Adrenal gland (tissue), 12 donors: ENCODE measurements around the gene RFC1. TPM values are rescaled to one million over a fixed set of nuclear protein-coding genes. Genes with fewer than 3 reads are reported as not detected.
"Not testable (repeated sequence)": the region's sequence is repeated elsewhere in the genome, so short reads cannot be mapped to it uniquely, and the experiment has no call there.

ENCODE experiments used
- DNase-seq, 7 donors: peaks; one replicate each; pipeline ENCODE4 v3.0.0-alpha.2; 2019 to 2020
- H3K27ac ChIP-seq, 5 donors: fragments of 200-600 bp; sonication (generic) in 4 of 5; 1 replicate in 3 of 5; 2 replicates in 2 of 5; pipeline versions ENCODE4 v1.5.1 to v1.8.0; 2016 to 2020; ENCODE audit warnings: mild to moderate bottlenecking in 1 of 5
- H3K27me3 ChIP-seq: fragments of 200-600 bp; 2 replicates; pipeline ENCODE4 v1.8.0; 2021
- H3K36me3 ChIP-seq, 2 donors: fragments of 200-600 bp; replicated peaks in 1 of 2; 1 replicate in 1 of 2; 2 replicates in 1 of 2; pipeline versions ENCODE4 v1.5.1 to v1.8.0; 2018 to 2022
- H3K4me1 ChIP-seq, 2 donors: fragments of 200-600 bp; replicated peaks in 1 of 2; 1 replicate in 1 of 2; 2 replicates in 1 of 2; pipeline versions ENCODE4 v1.5.1 to v1.8.0; 2018 to 2021
- H3K4me3 ChIP-seq, 4 donors: fragments of 200-600 bp; sonication (generic) in 3 of 4; one replicate each; pipeline ENCODE4 v1.5.1; 2016 to 2018
- H3K9me3 ChIP-seq, 3 donors: fragments of 200-600 bp; sonication (generic) in 1 of 3; replicated peaks in 1 of 3; 1 replicate in 2 of 3; 2 replicates in 1 of 3; pipeline versions ENCODE4 v1.5.1 to v1.8.0; 2016 to 2021
- CTCF ChIP-seq, 6 experiments: fragments of 450-650 bp in 4 of 6; fragments of 200-600 bp in 2 of 6; sonication (generic) in 1 of 6; IDR thresholded peaks; 1 replicate in 5 of 6; 2 replicates in 1 of 6; pipeline versions ENCODE4 v1.5.1 to v1.8.0; 2016 to 2021; ENCODE audit warnings: antibody characterized with exemption in 6 of 6, mild to moderate bottlenecking in 2 of 6, moderate library complexity in 1 of 6
- POLR2A ChIP-seq, 2 donors: fragments of 450-650 bp; IDR thresholded peaks; one replicate each; pipeline ENCODE4 v1.6.1; 2017; ENCODE audit warnings: antibody characterized with exemption in 2 of 2, mild to moderate bottlenecking in 2 of 2, moderate library complexity in 1 of 2
- WGBS, 4 donors: extraction: QIAGEN DNeasy Blood & Tissue Kit in 2 of 4; methylation state at CpG; one replicate each; pipeline versions ENCODE4 v1.1.5 to v1.1.7; 2013 to 2017; 5-methylcytosine and 5-hydroxymethylcytosine counted together
- intact Hi-C, 2 donors: fragments of 100-400 bp; cut with DNase I; formaldehyde crosslinking; loops; one replicate each; pipeline versions ENCODE4 v1.14.1 to v1.15.0; 2022 to 2023
- polyA plus RNA-seq, 3 donors: library from polyadenylated mRNA; stranded (reverse); fragments of 200-250 nt in 2 of 3; fragments of 350-450 nt in 1 of 3; fragmentation: Illumina TruSeq in 1 of 3; extraction: RNeasy Lipid Tissue Mini Kit (QIAGEN cat#74804) in 1 of 3; gene quantifications; one replicate each; pipeline ENCODE4 v1.2.3, GENCODE V29; 2013 to 2014
- total RNA-seq, 9 donors: library from RNA; depleted of rRNA in 4 of 9; stranded (reverse); fragments of >200 nt in 4 of 9; fragments of 120-200 nt in 1 of 9; fragmentation: NEBNext Ultra II Directional in 1 of 9; extraction: Animal tissue kit (Norgen Biotek cat#: 25700) in 1 of 9; gene quantifications; one replicate each; pipeline versions ENCODE4 v1.1.0 to v1.2.4, GENCODE V29; 2013 to 2023
- donor health status: healthy with polysubstance abuse.
- donor health status: Bipolar disorder and iron deficiency.
- donor health status: DM: yes; HTN: yes; CAD: no.
- donor health status: DM: no; HTN: no; CAD: no.
- donor health status: DM: no; HTN: no; CAD: no.
- donor health status: DM: yes; HTN: yes; CAD: no.

RFC1 gene
- total and polyA plus RNA-seq, 12 donors, result 13.0 to 137 (median 52.6) TPM

GRCh38 chr4:39303871-39304270 is 62.3 kb downstream of the RFC1 start:
- Histone ChIP-seq H3K27me3 (no peaks in the 10 kb centered on the region), H3K4me3 (no peak overlapping the region), H3K36me3 (peaks cover 0 to 63% of the 10 kb centered on the region in 2 donors), H3K9me3 (no peaks in the 10 kb centered on the region), H3K4me1 (peaks cover 0 to 3% of the 10 kb centered on the region in 2 donors), H3K27ac (no peak overlapping the region)
- WGBS, 4 donors, result 90 to 96% (median 93%) methylated on average over 3 of the region's 3 CpGs
- no peak for DNase-seq
- TF ChIP-seq POLR2A (IDR thresholded peaks at IDR 0.05) (no peak), CTCF (IDR thresholded peaks at IDR 0.05) (no peak)
- intact Hi-C loops, result no loop called here

- intact Hi-C loops, result no loop called here
- no peak for TF ChIP-seq CTCF (IDR thresholded peaks at IDR 0.05)
- TF ChIP-seq POLR2A (IDR thresholded peaks at IDR 0.05), result no peak
- 93 to 100% (median 96%) methylated on average over 1 of the region's 1 CpG for WGBS, 4 donors
- Histone ChIP-seq H3K36me3 (peaks cover 0 to 58% of the 10 kb centered on the region in 2 donors), H3K4me1 (peaks cover 0 to 3% of the 10 kb centered on the region in 2 donors), H3K4me3 (no peak overlapping the region), H3K9me3 (no peaks in the 10 kb centered on the region), H3K27ac (no peak overlapping the region), H3K27me3 (no peaks in the 10 kb centered on the region)
- DNase-seq, result no peak
Measured at GRCh38 chr4:39302901-39303300, 63.3 kb downstream of the RFC1 start.

GRCh38 chr4:39295784-39296183 is 70.4 kb downstream of the RFC1 start:
- intact Hi-C loops, result no loop called here
- Histone ChIP-seq H3K27me3 (no peaks in the 10 kb centered on the region), H3K9me3 (no peaks in the 10 kb centered on the region), H3K36me3 (peaks cover 0 to 50% of the 10 kb centered on the region in 2 donors), H3K27ac (no peak overlapping the region), H3K4me1 (no peaks in the 10 kb centered on the region), H3K4me3 (no peak overlapping the region)
- 97 to 98% (median 97%) methylated on average over 8 of the region's 8 CpGs for WGBS, 4 donors
- no peak for DNase-seq
- TF ChIP-seq POLR2A (IDR thresholded peaks at IDR 0.05) (no peak), CTCF (IDR thresholded peaks at IDR 0.05) (no peak)

- H3K4me1 ChIP-seq, DNase-seq, H3K9me3 ChIP-seq, intact Hi-C loops, H3K4me3 ChIP-seq, H3K27me3 ChIP-seq, H3K27ac ChIP-seq: not testable (repeated sequence)
- peaks cover 0 to 64% of the 10 kb centered on the region in 2 donors for H3K36me3 ChIP-seq
- WGBS, 4 donors, result 92 to 99% (median 97%) methylated on average over 5 of the region's 5 CpGs
Measured at GRCh38 chr4:39292433-39292832, 73.7 kb downstream of the RFC1 start.

GRCh38 chr4:39291686-39292085 is 74.5 kb downstream of the RFC1 start:
- no peaks in the 10 kb centered on the region for H3K27me3 ChIP-seq
- no peak overlapping the region for H3K27ac ChIP-seq
- H3K9me3 ChIP-seq, result no peaks in the 10 kb centered on the region
- H3K4me3 ChIP-seq, result no peak overlapping the region
- 94 to 97% (median 97%) methylated on average over 2 of the region's 2 CpGs for WGBS, 4 donors
- peaks cover 0 to 71% of the 10 kb centered on the region in 2 donors for H3K36me3 ChIP-seq
- TF ChIP-seq POLR2A (IDR thresholded peaks at IDR 0.05) (no peak), CTCF (IDR thresholded peaks at IDR 0.05) (no peak)
- intact Hi-C loops, result no loop called here
- no peaks in the 10 kb centered on the region for H3K4me1 ChIP-seq
- DNase-seq, result no peak
